DMS114 treated with DMSO at 0.1 percent for 48 hours (cell line): ENCODE results near the gene CCDC106.

Experiments used
- DNase-seq: peaks from one replicate; lab custom pipeline; 2025; ENCODE audit not compliant: unreplicated experiment; lab: John Stamatoyannopoulos, UW

The CCDC106 gene

GRCh38 chr19:55613930-55614710 lies 33.9 kb upstream of the CCDC106 start:
- no peak for DNase-seq

- no peak for DNase-seq
Measured at GRCh38 chr19:55614711-55615542, 33.1 kb upstream of the CCDC106 start.

GRCh38 chr19:55615543-55616394 lies 32.2 kb upstream of the CCDC106 start:
- DNase-seq = no peak

- DNase-seq = no peak
Measured at GRCh38 chr19:55616395-55616875, 31.6 kb upstream of the CCDC106 start.

GRCh38 chr19:55617426-55617825 lies 30.6 kb upstream of the CCDC106 start:
- no peak for DNase-seq

GRCh38 chr19:55618426-55618825 lies 29.6 kb upstream of the CCDC106 start:
- DNase-seq = no peak

GRCh38 chr19:55619286-55619685 lies 28.7 kb upstream of the CCDC106 start:
- DNase-seq = no peak

- DNase-seq = no peak
Measured at GRCh38 chr19:55620410-55621204, 27.4 kb upstream of the CCDC106 start.

GRCh38 chr19:55621205-55621672 lies 26.8 kb upstream of the CCDC106 start:
- no peak for DNase-seq

GRCh38 chr19:55621673-55622231 lies 26.3 kb upstream of the CCDC106 start:
- no peak for DNase-seq

GRCh38 chr19:55622242-55622969 lies 25.6 kb upstream of the CCDC106 start:
- DNase-seq = no peak

- no peak for DNase-seq
Measured at GRCh38 chr19:55623130-55623529, 24.9 kb upstream of the CCDC106 start.

- no peak for DNase-seq
Measured at GRCh38 chr19:55623561-55623960, 24.5 kb upstream of the CCDC106 start.

- DNase-seq = peak; percentile 83
Measured at GRCh38 chr19:55624109-55625003, 23.7 kb upstream of the CCDC106 start, which contains the start of gene ZNF784. Gene ZNF784 (minus strand): TSS chr19:55624566. CDS start chr19:55624561, 5 bp downstream.

- no peak for DNase-seq
Measured at GRCh38 chr19:55625004-55625326, 23.0 kb upstream of the CCDC106 start.

GRCh38 chr19:55626350-55626749 lies 21.7 kb upstream of the CCDC106 start:
- DNase-seq = no peak

- peak; percentile 92 for DNase-seq
Measured at GRCh38 chr19:55632463-55632834, 15.6 kb upstream of the CCDC106 start.

- no peak for DNase-seq
Measured at GRCh38 chr19:55633861-55634260, 14.2 kb upstream of the CCDC106 start.
